KMS-11 (cell line): ENCODE results near the gene DUS1L.
"Not testable (repeated sequence)": the region's sequence is repeated elsewhere in the genome, so short reads cannot be mapped to it uniquely, and the experiment has no call there.

Source experiments
- H2AFZ ChIP-seq: fragments of 200-600 bp; sonication (generic); 2 replicates; pipeline ENCODE4 v1.6.1; 2016; ENCODE audit warnings: antibody characterized with exemption, mixed run types, low read depth
- H3K27ac ChIP-seq: fragments of 200-600 bp; sonication (generic); 2 replicates; pipeline ENCODE4 v1.6.1; 2016; ENCODE audit warnings: mild to moderate bottlenecking, mixed run types
- H3K27me3 ChIP-seq: fragments of 200-600 bp; sonication (generic); 2 replicates; pipeline ENCODE4 v1.6.1; 2017; ENCODE audit warnings: mild to moderate bottlenecking, low read depth, mixed run types, moderate library complexity; ENCODE audit not compliant: insufficient read depth
- H3K36me3 ChIP-seq: fragments of 200-600 bp; sonication (generic); 2 replicates; pipeline ENCODE4 v1.6.1; 2017; ENCODE audit warnings: mild to moderate bottlenecking, mixed run types; ENCODE audit not compliant: insufficient read depth
- H3K4me1 ChIP-seq: fragments of 200-600 bp; sonication (generic); 2 replicates; pipeline ENCODE4 v1.6.1; 2016; ENCODE audit warnings: mild to moderate bottlenecking, low read depth, mixed run types; ENCODE audit not compliant: poor library complexity, severe bottlenecking
- H3K4me2 ChIP-seq: fragments of 200-600 bp; sonication (generic); 2 replicates; pipeline ENCODE4 v1.7.0; 2016; ENCODE audit warnings: mild to moderate bottlenecking, mixed run types
- H3K4me3 ChIP-seq: fragments of 200-600 bp; sonication (generic); IDR thresholded peaks from 2 replicates; pipeline ENCODE4 v1.6.1; 2017; ENCODE audit warnings: low read depth, low read length, mixed read lengths; ENCODE audit not compliant: insufficient read depth
- H3K79me2 ChIP-seq: fragments of 200-600 bp; sonication (generic); 2 replicates; pipeline ENCODE4 v1.6.1; 2016; ENCODE audit warnings: low read depth, mixed run types; ENCODE audit not compliant: insufficient read depth
- H3K9ac ChIP-seq: fragments of 200-600 bp; sonication (generic); 2 replicates; pipeline ENCODE4 v1.6.1; 2016; ENCODE audit warnings: mild to moderate bottlenecking, mixed run types
- H4K20me1 ChIP-seq: fragments of 200-600 bp; sonication (generic); 2 replicates; pipeline ENCODE4 v1.6.1; 2016; ENCODE audit warnings: mild to moderate bottlenecking, mixed run types; ENCODE audit not compliant: insufficient read depth
- TF ChIP-seq, protein P1 (sequence below): fragments of 200-600 bp; sonication (generic); conservative IDR thresholded peaks from 2 replicates; pipeline ENCODE4 v1.6.1; 2017; ENCODE audit warnings: low read depth, mild to moderate bottlenecking, antibody characterized with exemption, low read length, moderate library complexity, mixed read lengths

Gene DUS1L

DNA sequence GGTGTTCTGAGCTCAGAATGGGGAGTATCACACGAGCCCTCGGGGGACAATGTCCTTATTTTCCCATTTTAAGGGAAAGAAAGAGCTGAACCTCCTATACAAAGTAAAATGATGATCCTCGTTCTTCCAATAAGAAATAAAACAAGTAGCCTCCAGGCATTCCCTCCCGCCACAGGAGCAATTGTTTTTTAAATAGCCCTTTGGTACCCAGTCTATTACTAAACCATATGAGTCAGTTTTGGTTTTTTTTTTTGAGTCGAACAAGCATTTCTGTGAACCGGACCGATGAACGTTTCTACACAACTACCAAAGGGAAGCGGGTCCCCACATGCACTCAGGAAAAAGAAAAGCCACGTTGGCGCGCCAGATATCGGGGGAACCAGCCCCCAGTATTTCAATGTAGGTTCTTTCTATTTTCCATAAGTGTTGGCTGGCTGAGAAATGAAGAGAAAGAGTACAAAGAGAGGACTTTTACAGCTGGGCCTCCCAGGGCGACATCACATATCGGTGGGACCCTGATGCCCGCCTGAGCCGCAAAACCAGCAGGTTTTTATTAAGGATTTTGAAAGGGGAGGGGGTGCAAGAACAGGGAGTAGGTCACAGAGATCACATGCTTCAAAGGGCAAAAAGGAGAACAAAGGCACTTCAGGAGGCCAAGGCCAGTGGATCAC is 24.3 kb downstream of the DUS1L start:
- Histone ChIP-seq H3K4me1 (peaks cover 11% of the 10 kb centered on the region), H2AFZ (no peak overlapping the region), H3K36me3 (no peaks in the 10 kb centered on the region), H3K4me2 (no peak overlapping the region), H3K27ac (no peak overlapping the region), H4K20me1 (no peaks in the 10 kb centered on the region), H3K79me2 (no peaks in the 10 kb centered on the region; the same call in 1 of the 2 replicates), H3K9ac (no peak overlapping the region), H3K4me3 (no peak overlapping the region), H3K27me3 (no peaks in the 10 kb centered on the region)
- TF ChIP-seq, protein P1, sequence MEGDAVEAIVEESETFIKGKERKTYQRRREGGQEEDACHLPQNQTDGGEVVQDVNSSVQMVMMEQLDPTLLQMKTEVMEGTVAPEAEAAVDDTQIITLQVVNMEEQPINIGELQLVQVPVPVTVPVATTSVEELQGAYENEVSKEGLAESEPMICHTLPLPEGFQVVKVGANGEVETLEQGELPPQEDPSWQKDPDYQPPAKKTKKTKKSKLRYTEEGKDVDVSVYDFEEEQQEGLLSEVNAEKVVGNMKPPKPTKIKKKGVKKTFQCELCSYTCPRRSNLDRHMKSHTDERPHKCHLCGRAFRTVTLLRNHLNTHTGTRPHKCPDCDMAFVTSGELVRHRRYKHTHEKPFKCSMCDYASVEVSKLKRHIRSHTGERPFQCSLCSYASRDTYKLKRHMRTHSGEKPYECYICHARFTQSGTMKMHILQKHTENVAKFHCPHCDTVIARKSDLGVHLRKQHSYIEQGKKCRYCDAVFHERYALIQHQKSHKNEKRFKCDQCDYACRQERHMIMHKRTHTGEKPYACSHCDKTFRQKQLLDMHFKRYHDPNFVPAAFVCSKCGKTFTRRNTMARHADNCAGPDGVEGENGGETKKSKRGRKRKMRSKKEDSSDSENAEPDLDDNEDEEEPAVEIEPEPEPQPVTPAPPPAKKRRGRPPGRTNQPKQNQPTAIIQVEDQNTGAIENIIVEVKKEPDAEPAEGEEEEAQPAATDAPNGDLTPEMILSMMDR: no peak

DNA sequence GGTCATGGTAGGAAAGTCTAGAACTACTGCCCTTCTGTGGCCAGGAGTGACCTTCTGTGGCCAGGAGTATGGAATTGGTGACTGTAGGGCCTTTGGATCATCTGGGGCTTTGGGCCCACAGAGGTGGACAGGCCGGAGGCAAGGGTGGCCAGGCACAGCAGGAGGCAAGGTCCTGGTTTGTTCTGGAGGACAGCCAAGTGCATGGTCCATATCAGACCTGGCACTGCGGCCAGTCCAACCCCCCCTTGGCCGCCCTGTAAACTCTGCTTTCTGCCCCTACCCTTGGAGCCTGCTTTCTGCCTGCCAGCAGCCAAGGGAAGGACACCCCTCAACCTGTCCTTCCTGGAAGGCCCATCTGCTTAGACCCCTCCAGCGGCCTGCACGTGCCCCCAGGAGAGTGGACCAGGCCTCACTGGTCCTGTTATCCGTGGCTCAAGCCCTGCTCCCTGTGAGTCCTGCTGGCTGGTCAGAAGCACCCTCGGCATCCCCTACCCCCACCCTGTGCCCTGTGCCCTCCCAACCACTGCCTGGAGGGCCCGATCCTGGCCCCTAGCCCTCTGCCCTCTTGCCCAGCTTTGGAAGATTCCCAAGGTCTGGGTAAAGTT is 25.8 kb downstream of the DUS1L start:
- H3K4me2 ChIP-seq: no peak overlapping the region
- H3K4me1 ChIP-seq: peaks cover 14% of the 10 kb centered on the region
- no peak overlapping the region for H3K27ac ChIP-seq
- H3K36me3 ChIP-seq: no peaks in the 10 kb centered on the region
- H3K4me3 ChIP-seq: no peak overlapping the region
- H2AFZ ChIP-seq: no peak overlapping the region
- no peak overlapping the region for H3K9ac ChIP-seq
- no peaks in the 10 kb centered on the region for H4K20me1 ChIP-seq
- no peaks in the 10 kb centered on the region; the same call in 1 of the 2 replicates for H3K79me2 ChIP-seq
- H3K27me3 ChIP-seq: no peaks in the 10 kb centered on the region
- TF ChIP-seq, protein P1: no peak

DNA sequence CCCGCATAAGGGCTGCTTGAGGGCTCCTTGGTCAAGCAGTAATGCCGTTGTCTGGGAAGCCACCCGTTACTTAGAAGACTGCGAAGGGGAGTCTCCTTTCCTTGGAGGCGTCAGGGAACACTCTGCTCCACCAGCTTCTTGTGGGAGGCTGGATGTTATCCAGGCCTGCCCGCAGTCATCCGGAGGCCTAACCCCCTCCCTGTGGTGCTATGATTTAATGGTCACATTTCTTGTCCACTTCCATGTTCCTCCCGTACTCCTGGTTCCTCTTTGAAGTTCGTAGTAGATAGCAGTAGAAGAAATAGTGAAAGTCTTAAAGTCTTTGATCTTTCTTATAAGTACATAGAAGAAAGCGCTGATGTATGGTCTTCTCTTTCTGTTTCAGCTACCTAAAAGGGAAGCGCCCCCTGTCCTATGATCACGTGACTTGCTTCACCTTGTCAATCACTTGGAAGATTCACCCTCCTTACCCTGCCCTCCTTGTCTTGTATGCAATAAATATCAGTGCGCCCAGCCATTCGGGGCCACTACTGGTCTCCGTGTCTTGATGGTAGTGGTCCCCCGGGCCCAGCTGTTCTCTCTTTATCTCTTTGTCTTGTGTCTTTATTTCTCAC is 26.7 kb downstream of the DUS1L start:
- not testable (repeated sequence) for H3K4me2 ChIP-seq, H3K9ac ChIP-seq, H3K27me3 ChIP-seq, H3K79me2 ChIP-seq, H4K20me1 ChIP-seq, H3K36me3 ChIP-seq, H2AFZ ChIP-seq, H3K4me3 ChIP-seq, H3K27ac ChIP-seq
- H3K4me1 ChIP-seq: peaks cover 14% of the 10 kb centered on the region

DNA sequence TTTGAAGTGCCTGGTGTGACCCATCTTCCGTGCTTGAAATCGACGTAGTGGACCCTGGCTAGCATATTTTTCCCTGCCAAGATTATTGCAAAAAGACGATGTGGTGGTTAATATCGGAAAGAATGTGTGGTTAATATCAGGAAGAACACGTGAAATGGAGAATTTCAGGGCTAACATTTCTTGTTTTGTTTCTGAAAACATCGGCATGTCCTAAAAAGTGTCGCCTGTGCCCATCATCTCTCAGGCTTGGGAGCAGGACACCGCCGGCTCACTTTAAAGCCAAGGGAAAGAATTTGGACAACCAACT is 27.8 kb downstream of the DUS1L start:
- H3K9ac ChIP-seq: no peak overlapping the region

More for the DNA sequence above, 27.8 kb downstream of the DUS1L start:
- H3K4me2 ChIP-seq: peak overlapping the region; percentile 88; the same call in 1 of the 2 replicates
- H4K20me1 ChIP-seq: no peaks in the 10 kb centered on the region
- no peaks in the 10 kb centered on the region for H3K36me3 ChIP-seq
- H2AFZ ChIP-seq: peak overlapping the region; percentile 88; the same call in 1 of the 2 replicates
- H3K4me3 ChIP-seq: no peak overlapping the region
- H3K4me1 ChIP-seq: peaks cover 14% of the 10 kb centered on the region
- no peaks in the 10 kb centered on the region for H3K27me3 ChIP-seq
- peak overlapping the region; percentile 68; the same call in 1 of the 2 replicates for H3K27ac ChIP-seq
- no peaks in the 10 kb centered on the region; the same call in 1 of the 2 replicates for H3K79me2 ChIP-seq
- TF ChIP-seq, protein P1: no peak
